ENCODE measurements around the gene BCOR. TPM values are rescaled to one million over a fixed set of nuclear protein-coding genes. Genes with fewer than 3 reads are reported as not detected.

The BCOR gene
- total RNA-seq, 1 donor from 2014 or later: 37.3 TPM

GRCh38 chrX:40112996-40113395, 15.2 kb upstream of the BCOR start:
- Mint-ChIP-seq H3K4me1 (ENCODE audit: unreplicated experiment) (peaks cover 9% of the 10 kb centered on the region), H3K4me3 (no peak overlapping the region), H3K36me3 (no peaks in the 10 kb centered on the region), H3K27me3 (no peaks in the 10 kb centered on the region), H3K27ac (no peak overlapping the region), H3K9me3 (no peaks in the 10 kb centered on the region)
- TF ChIP-seq, protein P1, sequence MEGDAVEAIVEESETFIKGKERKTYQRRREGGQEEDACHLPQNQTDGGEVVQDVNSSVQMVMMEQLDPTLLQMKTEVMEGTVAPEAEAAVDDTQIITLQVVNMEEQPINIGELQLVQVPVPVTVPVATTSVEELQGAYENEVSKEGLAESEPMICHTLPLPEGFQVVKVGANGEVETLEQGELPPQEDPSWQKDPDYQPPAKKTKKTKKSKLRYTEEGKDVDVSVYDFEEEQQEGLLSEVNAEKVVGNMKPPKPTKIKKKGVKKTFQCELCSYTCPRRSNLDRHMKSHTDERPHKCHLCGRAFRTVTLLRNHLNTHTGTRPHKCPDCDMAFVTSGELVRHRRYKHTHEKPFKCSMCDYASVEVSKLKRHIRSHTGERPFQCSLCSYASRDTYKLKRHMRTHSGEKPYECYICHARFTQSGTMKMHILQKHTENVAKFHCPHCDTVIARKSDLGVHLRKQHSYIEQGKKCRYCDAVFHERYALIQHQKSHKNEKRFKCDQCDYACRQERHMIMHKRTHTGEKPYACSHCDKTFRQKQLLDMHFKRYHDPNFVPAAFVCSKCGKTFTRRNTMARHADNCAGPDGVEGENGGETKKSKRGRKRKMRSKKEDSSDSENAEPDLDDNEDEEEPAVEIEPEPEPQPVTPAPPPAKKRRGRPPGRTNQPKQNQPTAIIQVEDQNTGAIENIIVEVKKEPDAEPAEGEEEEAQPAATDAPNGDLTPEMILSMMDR (conservative IDR thresholded peaks at IDR 0.05): no peak
- DNase-seq (ENCODE audit: extremely low spot score, unreplicated experiment): no peak

DNA sequence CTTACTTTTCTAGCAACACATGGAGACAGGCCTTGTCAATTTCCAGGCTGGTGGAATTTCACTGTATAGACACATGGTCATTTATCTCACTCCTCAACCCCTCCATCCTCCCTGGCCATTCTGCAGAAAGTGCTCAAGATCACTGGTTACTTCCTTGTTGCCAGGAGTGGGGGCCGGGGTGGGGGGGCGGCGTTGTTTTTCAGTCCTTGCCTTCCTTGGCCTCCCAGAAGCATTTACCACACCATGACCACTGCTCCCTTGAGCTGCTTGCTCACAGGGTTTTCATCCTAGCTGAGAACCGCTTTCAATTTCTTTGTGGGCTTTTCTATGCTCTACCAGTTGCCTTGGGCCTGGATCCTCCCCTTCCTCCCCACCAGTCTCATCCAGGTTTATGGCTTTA, 14.1 kb upstream of the BCOR start:
- Mint-ChIP-seq H3K27me3 (no peaks in the 10 kb centered on the region), H3K36me3 (no peaks in the 10 kb centered on the region), H3K9me3 (no peaks in the 10 kb centered on the region), H3K4me1 (ENCODE audit: unreplicated experiment) (peaks cover 9% of the 10 kb centered on the region), H3K27ac (no peak overlapping the region), H3K4me3 (no peak overlapping the region)
- TF ChIP-seq, protein P1 (conservative IDR thresholded peaks at IDR 0.05): no peak
- DNase-seq (ENCODE audit: extremely low spot score, unreplicated experiment): no peak

DNA sequence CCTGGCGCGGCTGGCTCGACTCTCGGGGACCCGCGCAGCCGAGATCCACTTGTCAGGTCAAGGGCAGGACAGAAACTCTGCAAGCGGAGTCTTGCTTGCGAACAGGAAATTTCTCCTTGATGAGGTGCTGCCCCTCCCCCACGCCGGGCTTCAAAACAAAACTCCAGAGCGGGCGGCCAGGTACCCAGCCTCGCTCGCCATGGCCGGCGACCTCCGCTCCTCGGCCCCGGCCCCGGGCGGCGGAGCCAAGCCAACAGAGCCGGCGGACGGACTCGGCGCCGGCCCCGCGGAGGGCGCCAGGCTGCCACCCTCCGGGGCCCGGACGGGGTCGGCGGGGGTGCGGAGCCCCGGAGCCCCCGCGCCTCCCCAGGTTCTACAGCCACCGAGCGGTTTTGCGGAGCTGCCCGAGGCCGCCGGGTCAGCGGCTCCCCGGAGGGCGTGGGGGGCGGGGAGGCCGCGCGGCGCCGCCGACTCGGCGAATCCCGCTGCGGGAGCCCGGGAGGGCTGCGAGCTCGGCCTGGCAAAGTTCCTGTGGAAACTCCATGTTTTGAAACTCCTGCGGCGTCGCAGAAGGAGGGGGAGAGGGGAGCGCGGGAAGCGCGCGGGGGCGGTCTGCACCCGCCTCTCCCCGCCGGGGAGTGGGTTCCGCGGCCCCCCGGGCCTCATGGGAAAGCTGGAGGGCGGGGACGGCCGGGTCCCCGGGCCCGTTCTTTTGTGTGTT, 11.7 kb upstream of the BCOR start:
- Mint-ChIP-seq H3K4me1 (ENCODE audit: unreplicated experiment) (peaks cover 8% of the 10 kb centered on the region), H3K27me3 (no peaks in the 10 kb centered on the region), H3K27ac (peak overlapping the region; percentile 52), H3K9me3 (no peaks in the 10 kb centered on the region), H3K36me3 (no peaks in the 10 kb centered on the region), H3K4me3 (peak overlapping the region; percentile 73)
- TF ChIP-seq, protein P1 (conservative IDR thresholded peaks at IDR 0.05): no peak
- DNase-seq (ENCODE audit: extremely low spot score, unreplicated experiment): no peak

DNA sequence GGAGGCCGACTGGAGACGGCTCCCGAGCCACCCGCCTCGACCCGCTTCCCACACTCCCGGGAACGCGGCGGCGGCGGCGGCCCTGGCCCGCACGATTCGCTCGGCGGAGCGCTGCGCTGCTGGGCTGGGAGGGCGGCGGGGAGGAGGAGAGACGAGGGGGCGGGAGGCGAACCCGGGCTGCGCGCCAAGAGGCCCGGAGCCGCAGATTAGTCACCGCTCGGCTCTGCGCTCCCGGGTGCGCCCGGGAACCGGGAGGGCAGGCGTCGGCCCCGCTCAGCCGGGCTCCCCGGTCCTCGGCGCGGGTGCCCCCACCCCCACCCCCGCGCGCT, 11.2 kb upstream of the BCOR start:
- Mint-ChIP-seq H3K36me3 (no peaks in the 10 kb centered on the region), H3K27ac (no peak overlapping the region), H3K9me3 (no peaks in the 10 kb centered on the region), H3K4me3 (no peak overlapping the region), H3K27me3 (no peaks in the 10 kb centered on the region), H3K4me1 (ENCODE audit: unreplicated experiment) (peaks cover 8% of the 10 kb centered on the region)
- DNase-seq (ENCODE audit: extremely low spot score, unreplicated experiment): peak; percentile 74
- TF ChIP-seq, protein P1 (conservative IDR thresholded peaks at IDR 0.05): no peak

DNA sequence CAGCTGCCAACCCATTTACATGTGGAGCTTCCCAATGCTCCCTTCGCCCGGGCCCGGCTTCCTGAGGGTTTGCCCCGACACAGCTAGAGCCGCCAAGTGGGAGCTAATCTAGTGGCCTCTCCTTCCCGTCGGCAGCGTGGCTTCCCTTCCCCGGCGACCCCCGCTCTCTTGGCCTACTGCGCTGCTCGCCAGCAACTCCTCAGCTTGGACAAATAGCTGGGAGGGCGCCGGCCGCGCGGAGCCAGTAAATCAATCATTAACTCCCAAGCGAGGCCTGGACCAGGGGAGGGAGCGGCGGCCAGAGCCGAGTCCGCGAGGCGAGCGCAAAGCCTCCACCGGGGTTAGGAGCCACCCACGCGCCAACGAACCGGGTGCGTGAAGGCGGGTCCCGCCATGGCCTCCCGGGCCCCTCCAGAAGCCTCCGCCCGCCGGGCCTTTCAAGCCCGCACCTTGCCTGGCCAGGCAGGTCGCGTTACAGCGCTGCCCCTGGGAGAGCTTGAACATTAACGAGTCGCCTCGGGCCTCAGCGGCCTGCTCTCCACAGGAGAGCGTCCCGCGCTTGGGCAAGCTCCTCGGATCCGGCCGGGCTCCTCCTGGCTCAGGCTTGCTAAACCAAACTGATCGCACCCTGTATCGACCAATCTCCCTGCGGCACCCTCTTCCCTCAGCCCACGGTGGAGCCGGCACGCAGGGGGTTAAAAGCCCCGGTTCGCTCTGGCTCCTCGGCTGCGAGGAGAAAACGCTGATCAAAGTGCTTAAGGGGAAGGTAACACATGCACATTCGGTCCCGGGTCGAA, 10.6 kb upstream of the BCOR start:
- peak; percentile 75 for DNase-seq (ENCODE audit: extremely low spot score, unreplicated experiment)
- Mint-ChIP-seq H3K9me3 (no peaks in the 10 kb centered on the region), H3K4me3 (peak overlapping the region; percentile 83), H3K27me3 (no peaks in the 10 kb centered on the region), H3K4me1 (ENCODE audit: unreplicated experiment) (peaks cover 11% of the 10 kb centered on the region), H3K36me3 (no peaks in the 10 kb centered on the region), H3K27ac (peak overlapping the region; percentile 88)
- TF ChIP-seq, protein P1 (conservative IDR thresholded peaks at IDR 0.05): no peak

Data from type B pancreatic cell (in vitro differentiated cells).